Stomach (tissue), 9 donors: Measurements from ENCODE around the gene MRC2. TPM values are rescaled to one million over a fixed set of nuclear protein-coding genes. Genes with fewer than 3 reads are reported as not detected.
"Not testable (repeated sequence)": the region's sequence is repeated elsewhere in the genome, so short reads cannot be mapped to it uniquely, and the experiment has no call there.

Experiments
- DNase-seq, 2 donors: peaks; one replicate each; pipeline versions ENCODE4 v3.0.0 to v3.0.0-alpha.2; 2013 to 2019
- H3K27ac ChIP-seq, 5 donors: fragments of 200-600 bp in 4 of 5; sonication (generic) in 4 of 5; one replicate each; pipeline ENCODE4 v1.5.1; 2013 to 2019; ENCODE audit warnings: mild to moderate bottlenecking in 1 of 5, moderate library complexity in 1 of 5
- H3K27me3 ChIP-seq, 3 donors: fragments of 200-600 bp; sonication (generic); one replicate each; pipeline ENCODE4 v1.5.1; 2017 to 2019; ENCODE audit warnings: mixed run types in 1 of 3
- H3K36me3 ChIP-seq, 4 donors: fragments of 200-600 bp; sonication (generic); 1 replicate in 3 of 4; 2 replicates in 1 of 4; pipeline ENCODE4 v1.5.1; 2016 to 2019
- H3K4me1 ChIP-seq, 4 donors: fragments of 200-600 bp; sonication (generic); one replicate each; pipeline ENCODE4 v1.5.1; 2016 to 2019
- H3K4me3 ChIP-seq, 4 donors: fragments of 200-600 bp; sonication (generic) in 3 of 4; one replicate each; pipeline ENCODE4 v1.5.1; 2016 to 2019; ENCODE audit warnings: mild to moderate bottlenecking in 1 of 4
- H3K9me3 ChIP-seq, 4 donors: fragments of 200-600 bp; sonication (generic); one replicate each; pipeline ENCODE4 v1.5.1; 2016 to 2019
- CTCF ChIP-seq, 7 experiments: fragments of 450-650 bp in 4 of 7; fragments of 200-600 bp in 3 of 7; sonication (generic) in 3 of 7; IDR thresholded peaks; one replicate each; pipeline ENCODE4 v1.5.1; 2016 to 2019; ENCODE audit warnings: antibody characterized with exemption in 7 of 7, control low read depth in 2 of 7, mild to moderate bottlenecking in 1 of 7
- EP300 ChIP-seq: sonication (generic); formaldehyde crosslinking; IDR thresholded peaks from one replicate; pipeline ENCODE4 v1.6.1; 2017; ENCODE audit warnings: antibody characterized with exemption
- POLR2A ChIP-seq, 4 donors: fragments of 450-650 bp; IDR thresholded peaks; one replicate each; pipeline ENCODE4 v1.6.1; 2016; ENCODE audit warnings: antibody characterized with exemption in 4 of 4, control low read depth in 2 of 4, mild to moderate bottlenecking in 1 of 4, moderate library complexity in 1 of 4
- POLR2AphosphoS5 ChIP-seq, 3 donors: sonication (generic); formaldehyde crosslinking; IDR thresholded peaks; one replicate each; pipeline ENCODE4 v1.6.1; 2016; ENCODE audit warnings: antibody characterized with exemption in 3 of 3
- WGBS, 5 donors: extraction: QIAGEN DNeasy Blood & Tissue Kit in 3 of 5; methylation state at CpG; one replicate each; pipeline versions ENCODE4 v1.1.5 to v1.1.7; 2013 to 2018; 5-methylcytosine and 5-hydroxymethylcytosine counted together
- intact Hi-C: fragments of 100-400 bp; cut with DNase I; formaldehyde crosslinking; loops from one replicate; pipeline ENCODE4 v1.15.1; 2023; ENCODE audit warnings: low total_unique reads
- polyA plus RNA-seq, 3 donors: library from polyadenylated mRNA; stranded (reverse); fragments of 200-250 nt; gene quantifications; one replicate each; pipeline ENCODE4 v1.2.3, GENCODE V29; 2013
- total RNA-seq, 5 donors: library from RNA; depleted of rRNA; stranded (reverse); fragments of >200 nt; gene quantifications; one replicate each; pipeline versions ENCODE4 v1.1.0 to v1.2.3, GENCODE V29; 2014 to 2016
- donor health status: healthy with polysubstance abuse.
- donor health status: Bipolar disorder and iron deficiency.
- donor health status: healthy.

Gene MRC2
- total and polyA plus RNA-seq, 8 donors: 4.7 to 107 (median 13.8) TPM

- no peak for TF ChIP-seq EP300
- no peak for TF ChIP-seq POLR2AphosphoS5 (IDR thresholded peaks at IDR 0.05)
- no peak for TF ChIP-seq POLR2A (IDR thresholded peaks at IDR 0.05)
- no peak for TF ChIP-seq CTCF (IDR thresholded peaks at IDR 0.05)
- Histone ChIP-seq H3K27me3 (no peaks in the 10 kb centered on the region), H3K9me3 (no peaks in the 10 kb centered on the region), H3K4me3 (no peak overlapping the region), H3K27ac (no peak overlapping the region), H3K4me1 (no peaks in the 10 kb centered on the region), H3K36me3 (peaks cover 0 to 39% (median 15%) of the 10 kb centered on the region in 4 donors)
- 89 to 97% (median 92%) methylated on average over 4 of the region's 4 CpGs for WGBS, 5 donors
- DNase-seq: no peak
- intact Hi-C loops: no loop called here
Measured at GRCh38 chr17:62687997-62688396, 60.5 kb downstream of the MRC2 start.

GRCh38 chr17:62688398-62689160 lies 61.1 kb downstream of the MRC2 start:
- WGBS, 5 donors: 55 to 72% (median 65%) methylated on average over 10 to 11 of the region's 11 CpGs
- Histone ChIP-seq H3K36me3 (peaks cover 0 to 39% (median 15%) of the 10 kb centered on the region in 4 donors), H3K4me1 (no peaks in the 10 kb centered on the region), H3K4me3 (no peak overlapping the region), H3K27me3 (no peaks in the 10 kb centered on the region), H3K9me3 (no peaks in the 10 kb centered on the region), H3K27ac (no peak overlapping the region)
- TF ChIP-seq POLR2AphosphoS5 (IDR thresholded peaks at IDR 0.05) (no peak), EP300 (no peak), CTCF (IDR thresholded peaks at IDR 0.05) (no peak), POLR2A (IDR thresholded peaks at IDR 0.05) (no peak)
- intact Hi-C loops: no loop called here
- DNase-seq: no peak

- WGBS, 5 donors: 87 to 94% (median 88%) methylated on average over 28 to 37 of the region's 37 CpGs
- TF ChIP-seq POLR2AphosphoS5 (IDR thresholded peaks at IDR 0.05) (no peak), EP300 (no peak), POLR2A (IDR thresholded peaks at IDR 0.05) (no peak), CTCF (IDR thresholded peaks at IDR 0.05) (no peak)
- Histone ChIP-seq H3K4me1 (no peaks in the 10 kb centered on the region), H3K4me3 (no peak overlapping the region), H3K9me3 (no peaks in the 10 kb centered on the region), H3K27me3 (no peaks in the 10 kb centered on the region), H3K27ac (no peak overlapping the region), H3K36me3 (peaks cover 0 to 39% (median 11%) of the 10 kb centered on the region in 4 donors)
- intact Hi-C loops: no loop called here
- peak in 1 of 2 donors; percentile 12 for DNase-seq
Measured at GRCh38 chr17:62689441-62690167, 62.1 kb downstream of the MRC2 start.

- no peak for TF ChIP-seq POLR2AphosphoS5 (IDR thresholded peaks at IDR 0.05)
- no peak for TF ChIP-seq CTCF (IDR thresholded peaks at IDR 0.05)
- no peak for TF ChIP-seq EP300
- TF ChIP-seq POLR2A (IDR thresholded peaks at IDR 0.05): no peak
Measured at GRCh38 chr17:62690168-62690897, 62.9 kb downstream of the MRC2 start.

GRCh38 chr17:62691589-62691915 lies 64.1 kb downstream of the MRC2 start:
- H3K4me3 ChIP-seq, H3K4me1 ChIP-seq, intact Hi-C loops, H3K9me3 ChIP-seq, DNase-seq, H3K27me3 ChIP-seq, H3K27ac ChIP-seq: not testable (repeated sequence)
- peaks cover 0 to 34% (median 8%) of the 10 kb centered on the region in 4 donors for H3K36me3 ChIP-seq
- WGBS, 5 donors: 80 to 91% (median 87%) methylated on average over 8 of the region's 8 CpGs

More at GRCh38 chr17:62690168-62690897, 62.9 kb downstream of the MRC2 start:
- Histone ChIP-seq H3K27me3 (no peaks in the 10 kb centered on the region), H3K4me3 (no peak overlapping the region), H3K9me3 (no peaks in the 10 kb centered on the region), H3K4me1 (no peaks in the 10 kb centered on the region), H3K36me3 (peaks cover 0 to 39% (median 10%) of the 10 kb centered on the region in 4 donors), H3K27ac (no peak overlapping the region)
- 87 to 91% (median 88%) methylated on average over 18 to 19 of the region's 19 CpGs for WGBS, 5 donors
- DNase-seq: no peak
- intact Hi-C loops: no loop called here
